ENCODE measurements around the gene ATP1B3. TPM values are rescaled to one million over a fixed set of nuclear protein-coding genes. Genes with fewer than 3 reads are reported as not detected.

ATP1B3 gene
- total RNA-seq, 1 donor from 2014 or later, result 127 TPM

- no peak overlapping the region for H3K4me3 Mint-ChIP-seq
- H3K27me3 Mint-ChIP-seq, result no peaks in the 10 kb centered on the region
- peaks cover 24% of the 10 kb centered on the region for H3K4me1 Mint-ChIP-seq (ENCODE audit: unreplicated experiment)
- no peak for TF ChIP-seq CTCF (conservative IDR thresholded peaks at IDR 0.05)
- H3K36me3 Mint-ChIP-seq, result peaks cover 13% of the 10 kb centered on the region
- no peaks in the 10 kb centered on the region for H3K9me3 Mint-ChIP-seq
- no peak for DNase-seq (ENCODE audit: extremely low spot score, unreplicated experiment)
- no peak overlapping the region for H3K27ac Mint-ChIP-seq
Observed at GRCh38 chr3:141949972-141950371, 73.5 kb downstream of the ATP1B3 start.

- Mint-ChIP-seq H3K27ac (no peak overlapping the region), H3K36me3 (peaks cover 13% of the 10 kb centered on the region), H3K4me3 (no peak overlapping the region), H3K27me3 (no peaks in the 10 kb centered on the region), H3K9me3 (no peaks in the 10 kb centered on the region), H3K4me1 (ENCODE audit: unreplicated experiment) (peaks cover 29% of the 10 kb centered on the region)
- TF ChIP-seq CTCF (conservative IDR thresholded peaks at IDR 0.05), result no peak
- DNase-seq (ENCODE audit: extremely low spot score, unreplicated experiment), result no peak
Observed at GRCh38 chr3:141950572-141951493, 74.4 kb downstream of the ATP1B3 start.

GRCh38 chr3:141952611-141953010, 76.2 kb downstream of the ATP1B3 start:
- Mint-ChIP-seq H3K27ac (peak overlapping the region; percentile 42), H3K4me3 (no peak overlapping the region), H3K9me3 (no peaks in the 10 kb centered on the region), H3K36me3 (peaks cover 15% of the 10 kb centered on the region), H3K4me1 (ENCODE audit: unreplicated experiment) (peaks cover 29% of the 10 kb centered on the region), H3K27me3 (no peaks in the 10 kb centered on the region)
- TF ChIP-seq CTCF (conservative IDR thresholded peaks at IDR 0.05), result no peak
- DNase-seq (ENCODE audit: extremely low spot score, unreplicated experiment), result no peak

GRCh38 chr3:141955175-141955574, 78.7 kb downstream of the ATP1B3 start:
- DNase-seq (ENCODE audit: extremely low spot score, unreplicated experiment), result no peak
- peaks cover 21% of the 10 kb centered on the region for H3K36me3 Mint-ChIP-seq
- H3K9me3 Mint-ChIP-seq, result no peaks in the 10 kb centered on the region
- no peak for TF ChIP-seq CTCF (conservative IDR thresholded peaks at IDR 0.05)
- H3K4me3 Mint-ChIP-seq, result no peak overlapping the region
- peaks cover 25% of the 10 kb centered on the region for H3K4me1 Mint-ChIP-seq (ENCODE audit: unreplicated experiment)
- H3K27me3 Mint-ChIP-seq, result no peaks in the 10 kb centered on the region
- H3K27ac Mint-ChIP-seq, result peak overlapping the region; percentile 42

- no peak for TF ChIP-seq CTCF (conservative IDR thresholded peaks at IDR 0.05)
- DNase-seq (ENCODE audit: extremely low spot score, unreplicated experiment), result no peak
- Mint-ChIP-seq H3K27ac (no peak overlapping the region), H3K4me3 (no peak overlapping the region), H3K9me3 (no peaks in the 10 kb centered on the region), H3K36me3 (peaks cover 21% of the 10 kb centered on the region), H3K27me3 (no peaks in the 10 kb centered on the region), H3K4me1 (ENCODE audit: unreplicated experiment) (peaks cover 6% of the 10 kb centered on the region)
Observed at GRCh38 chr3:141959589-141960554, 83.4 kb downstream of the ATP1B3 start.
